ENCODE data around the gene SH3BGRL2.

Gene SH3BGRL2

GRCh38 chr6:79687759-79688158 lies 56.6 kb downstream of the SH3BGRL2 start:
- H3K4me1 ChIP-seq (ENCODE audit: insufficient read depth, low read length) = no peaks in the 10 kb centered on the region
- H3K27ac ChIP-seq (ENCODE audit: low read length) = no peak overlapping the region
- no peak overlapping the region for H3K4me2 ChIP-seq (ENCODE audit: insufficient read depth, low read length)
- no peak overlapping the region for H3K4me3 ChIP-seq (ENCODE audit: low read depth in 1 of 2, low read length in 2 of 2)
- TF ChIP-seq, protein P1, sequence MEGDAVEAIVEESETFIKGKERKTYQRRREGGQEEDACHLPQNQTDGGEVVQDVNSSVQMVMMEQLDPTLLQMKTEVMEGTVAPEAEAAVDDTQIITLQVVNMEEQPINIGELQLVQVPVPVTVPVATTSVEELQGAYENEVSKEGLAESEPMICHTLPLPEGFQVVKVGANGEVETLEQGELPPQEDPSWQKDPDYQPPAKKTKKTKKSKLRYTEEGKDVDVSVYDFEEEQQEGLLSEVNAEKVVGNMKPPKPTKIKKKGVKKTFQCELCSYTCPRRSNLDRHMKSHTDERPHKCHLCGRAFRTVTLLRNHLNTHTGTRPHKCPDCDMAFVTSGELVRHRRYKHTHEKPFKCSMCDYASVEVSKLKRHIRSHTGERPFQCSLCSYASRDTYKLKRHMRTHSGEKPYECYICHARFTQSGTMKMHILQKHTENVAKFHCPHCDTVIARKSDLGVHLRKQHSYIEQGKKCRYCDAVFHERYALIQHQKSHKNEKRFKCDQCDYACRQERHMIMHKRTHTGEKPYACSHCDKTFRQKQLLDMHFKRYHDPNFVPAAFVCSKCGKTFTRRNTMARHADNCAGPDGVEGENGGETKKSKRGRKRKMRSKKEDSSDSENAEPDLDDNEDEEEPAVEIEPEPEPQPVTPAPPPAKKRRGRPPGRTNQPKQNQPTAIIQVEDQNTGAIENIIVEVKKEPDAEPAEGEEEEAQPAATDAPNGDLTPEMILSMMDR (IDR thresholded peaks at IDR 0.05; ENCODE audit: borderline replicate concordance, extremely low read depth, low read length, poor library complexity, severe bottlenecking) = no peak
- no peak for TF ChIP-seq EZH2 (IDR thresholded peaks at IDR 0.05; ENCODE audit: borderline replicate concordance, low read depth, low read length, severe bottlenecking)
- no peak overlapping the region for H3K9ac ChIP-seq (ENCODE audit: low read depth, low read length)
- DNase-seq (no peak), ATAC-seq (ENCODE audit: insufficient read depth, low read depth) (no peak)
- no peaks in the 10 kb centered on the region for H3K36me3 ChIP-seq (ENCODE audit: insufficient read depth, low read length)
- peaks cover 10% of the 10 kb centered on the region for H3K27me3 ChIP-seq (ENCODE audit: insufficient read depth, low read length, poor library complexity)
- no peaks in the 10 kb centered on the region for H4K20me1 ChIP-seq (ENCODE audit: insufficient read depth, low read length)
- no peaks in the 10 kb centered on the region for H3K9me3 ChIP-seq (ENCODE audit: insufficient read depth, low read length, severe bottlenecking)
- no peak overlapping the region for H2AFZ ChIP-seq (ENCODE audit: low read depth, low read length)
- no peaks in the 10 kb centered on the region for H3K79me2 ChIP-seq (ENCODE audit: insufficient read depth, low read length)

DNA sequence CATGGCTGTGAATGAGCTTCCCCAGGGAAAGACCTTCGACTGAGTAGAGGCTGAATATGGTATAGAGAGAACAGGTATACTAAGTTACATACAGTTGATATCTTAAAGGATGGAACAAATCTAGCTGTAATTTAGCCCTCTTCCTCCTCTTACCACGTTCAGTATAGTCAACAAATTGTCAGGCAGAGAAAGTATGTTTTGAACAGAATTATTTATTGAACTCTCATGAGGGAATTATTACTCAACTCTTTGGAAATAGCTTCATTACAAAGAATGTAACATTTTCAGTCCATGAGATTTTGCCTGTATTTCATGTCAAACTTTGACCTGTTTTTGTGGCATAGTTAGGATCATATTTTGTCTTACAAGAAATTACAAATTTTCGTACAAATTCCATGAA lies 63.0 kb downstream of the SH3BGRL2 start:
- H3K9ac ChIP-seq (ENCODE audit: low read depth, low read length) = no peak overlapping the region
- no peaks in the 10 kb centered on the region for H4K20me1 ChIP-seq (ENCODE audit: insufficient read depth, low read length)
- H3K4me3 ChIP-seq (ENCODE audit: low read depth in 1 of 2, low read length in 2 of 2) = no peak overlapping the region
- no peaks in the 10 kb centered on the region for H3K9me3 ChIP-seq (ENCODE audit: insufficient read depth, low read length, severe bottlenecking)
- no peaks in the 10 kb centered on the region for H3K27me3 ChIP-seq (ENCODE audit: insufficient read depth, low read length, poor library complexity)
- no peak for TF ChIP-seq EZH2 (IDR thresholded peaks at IDR 0.05; ENCODE audit: borderline replicate concordance, low read depth, low read length, severe bottlenecking)
- TF ChIP-seq, protein P1 (IDR thresholded peaks at IDR 0.05; ENCODE audit: borderline replicate concordance, extremely low read depth, low read length, poor library complexity, severe bottlenecking) = no peak
- no peak overlapping the region for H3K27ac ChIP-seq (ENCODE audit: low read length)
- no peak overlapping the region for H2AFZ ChIP-seq (ENCODE audit: low read depth, low read length)
- DNase-seq (no peak), ATAC-seq (ENCODE audit: insufficient read depth, low read depth) (no peak)
- H3K4me2 ChIP-seq (ENCODE audit: insufficient read depth, low read length) = no peak overlapping the region
- no peaks in the 10 kb centered on the region for H3K4me1 ChIP-seq (ENCODE audit: insufficient read depth, low read length)
- no peaks in the 10 kb centered on the region for H3K79me2 ChIP-seq (ENCODE audit: insufficient read depth, low read length)
- no peaks in the 10 kb centered on the region for H3K36me3 ChIP-seq (ENCODE audit: insufficient read depth, low read length)

DNA sequence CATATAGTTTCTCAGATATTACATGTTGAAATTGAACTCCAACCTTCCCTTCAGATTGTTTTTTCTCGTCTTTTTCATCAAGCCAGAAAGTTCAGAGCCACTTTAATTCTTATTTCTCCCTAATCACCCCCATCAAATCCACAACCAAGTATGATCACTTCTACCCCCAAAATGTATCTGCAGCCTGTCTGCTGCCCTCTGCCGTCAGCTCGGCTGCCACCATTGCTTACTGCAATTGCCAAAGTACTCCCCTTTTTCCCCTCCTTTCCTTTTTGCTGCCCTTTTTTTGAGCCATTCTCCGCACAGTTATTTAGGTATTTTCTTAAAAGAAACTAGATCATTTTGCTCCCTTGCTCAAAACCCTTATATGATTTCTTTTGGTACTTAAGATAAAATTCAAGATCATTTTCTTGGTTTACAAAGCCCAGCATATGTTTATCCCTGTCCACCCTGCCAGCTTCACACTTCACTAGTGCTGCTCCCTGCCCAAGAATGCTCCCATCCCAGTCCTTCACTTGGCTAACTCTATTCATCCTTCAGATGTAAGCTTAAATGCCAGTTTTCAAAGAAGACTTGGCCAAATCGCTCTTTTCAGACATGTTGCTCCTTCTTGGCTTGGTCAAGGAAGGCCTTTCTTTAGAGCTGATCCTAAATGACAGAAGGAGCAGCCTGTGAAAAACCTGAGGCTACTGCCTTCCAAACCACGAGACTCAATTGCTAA lies 63.7 kb downstream of the SH3BGRL2 start:
- Histone ChIP-seq H2AFZ (ENCODE audit: low read depth, low read length) (no peak overlapping the region), H3K4me3 (ENCODE audit: low read depth in 1 of 2, low read length in 2 of 2) (no peak overlapping the region), H3K27me3 (ENCODE audit: insufficient read depth, low read length, poor library complexity) (no peaks in the 10 kb centered on the region), H3K36me3 (ENCODE audit: insufficient read depth, low read length) (no peaks in the 10 kb centered on the region), H3K9ac (ENCODE audit: low read depth, low read length) (no peak overlapping the region), H3K4me1 (ENCODE audit: insufficient read depth, low read length) (no peaks in the 10 kb centered on the region), H4K20me1 (ENCODE audit: insufficient read depth, low read length) (no peaks in the 10 kb centered on the region), H3K4me2 (ENCODE audit: insufficient read depth, low read length) (no peak overlapping the region), H3K27ac (ENCODE audit: low read length) (no peak overlapping the region), H3K79me2 (ENCODE audit: insufficient read depth, low read length) (no peaks in the 10 kb centered on the region), H3K9me3 (ENCODE audit: insufficient read depth, low read length, severe bottlenecking) (no peaks in the 10 kb centered on the region)
- ATAC-seq (ENCODE audit: insufficient read depth, low read depth) (no peak), DNase-seq (no peak)
- TF ChIP-seq, protein P1 (IDR thresholded peaks at IDR 0.05; ENCODE audit: borderline replicate concordance, extremely low read depth, low read length, poor library complexity, severe bottlenecking) = no peak
- no peak for TF ChIP-seq EZH2 (IDR thresholded peaks at IDR 0.05; ENCODE audit: borderline replicate concordance, low read depth, low read length, severe bottlenecking)

All from DND-41 (cell line).